GM10266 (cell line): Measurements from ENCODE around the gene ABHD17A.

Experiments used
- DNase-seq: peaks from one replicate; pipeline ENCODE4 v3.0.0; 2012; ENCODE audit errors: extremely low spot score
- CTCF ChIP-seq: IDR thresholded peaks from 2 replicates; pipeline ENCODE4 v1.5.1; 2012; ENCODE audit warnings: mild to moderate bottlenecking, low read depth; ENCODE audit not compliant: control insufficient read depth, insufficient read depth; ENCODE audit errors: missing control alignments

ABHD17A gene

DNA sequence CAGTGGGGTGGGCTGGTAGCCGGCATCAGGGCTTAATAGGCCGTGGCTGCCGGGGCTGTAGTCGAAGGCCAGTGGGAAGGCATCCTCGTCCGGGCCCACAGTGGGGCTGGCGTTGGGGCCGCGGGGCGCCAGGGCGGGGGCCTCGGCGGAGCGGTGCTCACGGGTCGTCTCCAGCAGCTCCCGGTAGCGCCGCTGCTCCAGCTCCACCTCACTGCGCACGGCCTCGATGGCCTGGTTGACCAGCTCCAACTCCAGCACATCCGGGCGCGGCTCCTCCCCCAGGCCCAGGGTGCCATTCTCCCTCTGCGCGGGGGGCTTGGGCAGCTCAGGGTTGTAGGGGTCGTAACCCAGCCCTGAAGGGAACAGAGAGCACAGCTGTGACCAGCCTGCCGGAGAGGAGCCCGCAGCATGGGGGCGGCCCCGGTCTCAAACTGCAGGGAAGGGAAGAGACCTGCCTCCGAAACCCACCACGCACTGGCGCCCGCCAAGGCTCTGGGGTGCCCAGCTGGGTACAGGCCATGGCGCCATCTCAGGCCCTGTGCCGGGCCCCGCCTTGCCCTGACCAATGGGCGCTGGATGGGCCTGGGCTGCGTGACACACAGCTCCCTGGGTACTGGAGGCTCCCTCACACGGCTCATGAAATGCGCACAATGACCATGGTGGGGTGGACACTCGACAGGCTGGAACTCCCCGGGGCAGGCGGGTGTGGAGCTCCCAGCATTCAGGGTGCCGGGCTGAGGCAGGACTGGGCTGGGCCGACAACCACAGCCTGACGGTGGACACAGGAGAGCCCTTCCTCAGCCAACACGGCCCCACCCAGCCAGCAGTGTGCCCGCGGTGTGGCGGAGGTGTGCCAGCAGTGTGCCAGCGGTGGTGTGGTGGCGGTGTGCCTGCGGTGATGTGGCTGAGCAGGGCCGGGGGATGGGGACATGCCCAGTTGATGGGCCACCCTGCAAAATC lies 56.7 kb downstream of the ABHD17A start:
- TF ChIP-seq CTCF = no peak
- DNase-seq = no peak

DNA sequence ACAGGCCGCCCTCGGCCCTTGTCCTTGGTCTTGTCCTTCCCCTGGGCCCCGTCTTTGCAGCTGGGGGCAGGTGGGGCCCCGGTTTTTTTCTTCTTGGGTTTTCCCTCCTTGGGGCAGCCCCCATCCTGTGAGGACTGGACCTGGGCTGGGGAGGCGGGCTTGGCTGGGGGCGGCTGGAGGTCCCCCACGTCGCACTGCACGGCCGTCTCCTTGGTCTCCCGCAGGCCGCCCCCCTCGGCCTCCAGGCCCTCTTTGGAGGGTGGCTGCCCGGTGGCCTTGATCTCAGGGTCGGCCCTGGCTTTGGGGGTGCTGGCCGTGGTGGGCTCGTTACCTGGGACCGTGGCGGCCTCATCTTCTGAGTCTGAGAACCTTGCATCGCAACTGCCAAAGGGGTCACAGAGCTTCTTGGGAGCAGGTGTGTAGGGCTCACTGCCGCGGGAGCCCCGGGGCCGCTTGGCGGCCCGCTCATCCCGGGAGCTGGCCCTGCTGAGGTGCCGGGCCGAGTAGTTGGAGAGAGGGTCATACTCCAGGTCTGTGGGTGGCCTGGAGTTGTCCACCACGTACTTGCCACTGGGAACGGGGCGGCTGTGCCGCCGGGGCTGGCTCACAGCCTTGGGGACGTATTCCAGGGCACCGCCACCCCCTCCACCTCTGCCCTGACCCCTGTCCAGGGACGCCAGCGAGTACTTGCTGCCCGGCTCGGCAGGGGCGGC lies 57.6 kb downstream of the ABHD17A start:
- no peak for TF ChIP-seq CTCF
- DNase-seq = no peak
